ENCODE data around the gene ATP1A2. TPM values are rescaled to one million over a fixed set of nuclear protein-coding genes. Genes with fewer than 3 reads are reported as not detected.
A peak's percentile ranks its signal among the peaks of the same experiment; 100 is the strongest.

Gene ATP1A2
- total and polyA plus RNA-seq, 2 of the 8 experiments (the other 6 are each of a cell fraction or from before 2014, with no cell fraction given) = 39.7 to 40.8 TPM

DNA sequence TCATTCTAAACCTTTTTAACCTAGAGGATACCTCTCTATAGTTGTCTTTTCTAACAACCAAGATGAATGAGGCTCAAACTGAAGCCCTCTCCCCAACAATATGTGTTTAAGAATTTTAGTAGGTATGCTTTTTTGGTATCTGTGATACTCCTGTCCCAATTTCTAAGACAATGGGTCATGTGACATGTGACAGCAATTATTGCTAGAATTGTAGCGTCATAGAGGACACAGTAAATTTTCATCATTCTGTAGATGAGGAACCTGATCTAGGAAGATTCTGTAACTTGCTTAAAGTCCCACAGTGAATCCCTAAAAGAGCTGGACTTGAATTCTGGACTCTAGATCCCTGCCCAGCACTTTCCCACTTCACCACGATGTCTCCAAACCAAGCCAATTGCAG is 63.2 kb downstream of the ATP1A2 start:
- Histone ChIP-seq H3K4ac (replicated peaks; ENCODE audit: insufficient read length, low read depth, low read length) (peak overlapping the region; percentile 19), H4K5ac (ENCODE audit: insufficient read length, low read depth, low read length) (no peak overlapping the region), H4K91ac (replicated peaks; ENCODE audit: insufficient read length, low read length) (no peak overlapping the region), H3K9me3 (ENCODE audit: insufficient read depth in 2 of 2, low read depth in 1 of 2, low read length in 1 of 2) (no peaks in the 10 kb centered on the region), H2AFZ (ENCODE audit: low read length) (no peak overlapping the region), H3K27ac (ENCODE audit: low read depth, low read length) (no peak overlapping the region), H3K14ac (ENCODE audit: insufficient read length) (no peak overlapping the region), H3K79me2 (ENCODE audit: control insufficient read depth in 1 of 2, insufficient read depth in 2 of 2, low read length in 2 of 2) (no peaks in the 10 kb centered on the region), H2BK5ac (ENCODE audit: low read depth, low read length) (no peak overlapping the region), H3K79me1 (ENCODE audit: low read depth, low read length) (no peaks in the 10 kb centered on the region), H3K23ac (ENCODE audit: insufficient read length) (no peak overlapping the region), H3K23me2 (ENCODE audit: low read depth, low read length) (no peaks in the 10 kb centered on the region; the same call in 1 of the 2 replicates), H4K8ac (ENCODE audit: extremely low read depth, insufficient read depth, low read length) (no peak overlapping the region), H4K20me1 (replicated peaks in 1 of 2; ENCODE audit: control insufficient read depth in 1 of 2, insufficient read depth in 2 of 2, low read length in 2 of 2) (no peaks in the 10 kb centered on the region), H3K56ac (replicated peaks; ENCODE audit: insufficient read length, low read depth, low read length) (no peak overlapping the region), H2AK5ac (ENCODE audit: low read depth, low read length) (no peak overlapping the region), H3K4me2 (ENCODE audit: insufficient read depth in 1 of 2, low read depth in 2 of 2, low read length in 2 of 2) (no peak overlapping the region), H3K9ac (replicated peaks in 1 of 4; ENCODE audit: extremely low read depth in 1 of 4, low read depth in 3 of 4, low read length in 3 of 4) (no peak overlapping the region), H3K18ac (ENCODE audit: extremely low read depth, low read length) (no peak overlapping the region), H3K27me3 (replicated peaks in 1 of 4; ENCODE audit: control insufficient read depth in 3 of 4, extremely low read depth in 1 of 4, insufficient read depth in 3 of 4, low read length in 3 of 4) (no peaks in the 10 kb centered on the region), H3K4me3 (ENCODE audit: extremely low read depth in 1 of 4, insufficient read depth in 2 of 4, low read depth in 3 of 4, low read length in 4 of 4) (no peak overlapping the region), H2BK15ac (ENCODE audit: low read length) (peak overlapping the region; percentile 76; the same call in 1 of the 2 replicates), H2BK120ac (replicated peaks; ENCODE audit: low read depth, low read length) (no peak overlapping the region), H3K4me1 (replicated peaks in 1 of 4; ENCODE audit: control insufficient read depth in 3 of 4, insufficient read depth in 4 of 4, low read length in 3 of 4) (peaks cover 0 to 6% (median 0%) of the 10 kb centered on the region in 4 experiments; a peak in 2 of 7 replicates), H3K36me3 (ENCODE audit: control insufficient read depth in 2 of 4, insufficient read depth in 4 of 4, low read length in 3 of 4) (no peaks in the 10 kb centered on the region), H2BK20ac (ENCODE audit: low read length) (no peak overlapping the region), H2BK12ac (ENCODE audit: low read depth, low read length) (no peak overlapping the region)
- FAIRE-seq (no peak), DNase-seq (ENCODE audit: low read depth in 1 of 2, low spot score in 2 of 2) (no peak)
- 95% methylated on average over 2 of the region's 2 CpGs; no CpG with 5 or more reads in 1 of the 2 experiments for WGBS, 2 experiments (ENCODE audit: extremely low coverage in 1 of 2, insufficient coverage in 1 of 2, insufficient read length in 1 of 2, insufficient replicate concordance in 2 of 2, low coverage in 1 of 2, low lambda C conversion rate in 2 of 2, missing lambda C conversion rate in 1 of 2)
- POLR2A ChIA-PET (ENCODE audit: partially characterized antibody) = interaction anchor here (1.6 kb wide), 1 partner anchor 15 kb away, joined by 3 read pairs; no protein-coding TSS in a partner anchor
- CTCF ChIA-PET (ENCODE audit: partially characterized antibody) = interaction anchor here (1.0 to 5.8 kb wide), 8 partner anchors 12 to 132 kb away, joined by 3 to 40 read pairs (median 4); partner anchors contain the start of gene CASQ1
- no peak for TF ChIP-seq CBX5 (IDR thresholded peaks at IDR 0.05; ENCODE audit: low read depth, low read length)
- TF ChIP-seq CHD2 (IDR thresholded peaks at IDR 0.05; ENCODE audit: low read length) = no peak
- TF ChIP-seq TEAD4 (IDR thresholded peaks at IDR 0.05; ENCODE audit: low read depth, low read length) = no peak
- no peak for TF ChIP-seq POU5F1 (IDR thresholded peaks at IDR 0.05; ENCODE audit: low read depth, low read length)
- no peak for TF ChIP-seq TAF7 (optimal IDR thresholded peaks at IDR 0.05; ENCODE audit: borderline replicate concordance, low read depth, low read length)
- TF ChIP-seq PHF8 (conservative IDR thresholded peaks at IDR 0.05; ENCODE audit: low read depth, low read length) = no peak
- TF ChIP-seq TBP (IDR thresholded peaks at IDR 0.05; ENCODE audit: low read depth, low read length) = no peak
- TF ChIP-seq FOSL1 (IDR thresholded peaks at IDR 0.05; ENCODE audit: insufficient read depth, low read depth, low read length) = no peak
- TF ChIP-seq CREB1 (IDR thresholded peaks at IDR 0.05) = no peak
- TF ChIP-seq POLR2AphosphoS5 (IDR thresholded peaks at IDR 0.05; ENCODE audit: low read depth, low read length) = no peak
- TF ChIP-seq JUN (IDR thresholded peaks at IDR 0.05; ENCODE audit: low read depth, low read length) = no peak
- TF ChIP-seq EP300 (IDR thresholded peaks at IDR 0.05; ENCODE audit: borderline replicate concordance in 1 of 2, low read depth in 2 of 2, low read length in 2 of 2) = no peak
- no peak for TF ChIP-seq CHD1 (IDR thresholded peaks at IDR 0.05; ENCODE audit: low read depth, low read length)
- TF ChIP-seq, protein P1, sequence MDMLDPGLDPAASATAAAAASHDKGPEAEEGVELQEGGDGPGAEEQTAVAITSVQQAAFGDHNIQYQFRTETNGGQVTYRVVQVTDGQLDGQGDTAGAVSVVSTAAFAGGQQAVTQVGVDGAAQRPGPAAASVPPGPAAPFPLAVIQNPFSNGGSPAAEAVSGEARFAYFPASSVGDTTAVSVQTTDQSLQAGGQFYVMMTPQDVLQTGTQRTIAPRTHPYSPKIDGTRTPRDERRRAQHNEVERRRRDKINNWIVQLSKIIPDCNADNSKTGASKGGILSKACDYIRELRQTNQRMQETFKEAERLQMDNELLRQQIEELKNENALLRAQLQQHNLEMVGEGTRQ (IDR thresholded peaks at IDR 0.05; ENCODE audit: low read length) = no peak
